AG09319 (cell line): ENCODE data around the gene ABCC12.

Experiments used
- DNase-seq: peaks from one replicate; pipeline ENCODE4 v3.0.0-alpha.2; 2010; ENCODE audit warnings: low read depth; ENCODE audit errors: extremely low read depth
- CTCF ChIP-seq: IDR thresholded peaks from 2 replicates; pipeline ENCODE4 v1.5.1; 2011; ENCODE audit warnings: low read depth, mild to moderate bottlenecking, inconsistent platforms, low read length, moderate library complexity

The ABCC12 gene

GRCh38 chr16:48131201-48131935, 24.4 kb downstream of the ABCC12 start:
- DNase-seq: no peak
- no peak for TF ChIP-seq CTCF

DNA sequence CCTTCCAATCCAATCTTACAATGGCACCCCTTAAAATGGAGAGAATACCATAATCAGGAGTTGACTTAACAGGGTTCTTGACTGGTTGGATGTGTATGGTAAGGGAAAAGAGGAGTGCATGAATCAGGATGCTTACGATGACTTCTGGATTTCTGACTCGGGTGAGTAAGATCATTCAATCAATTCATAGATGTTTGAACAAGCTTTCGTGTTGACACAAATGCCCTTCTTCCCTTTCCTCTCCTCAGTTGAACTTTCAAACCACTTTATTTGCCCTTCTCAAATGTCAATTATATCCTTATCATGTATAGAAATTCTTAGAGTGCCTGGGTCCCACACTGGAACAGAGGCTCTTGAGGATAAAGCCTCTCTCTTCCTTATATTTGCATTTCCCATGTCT, 25.9 kb downstream of the ABCC12 start:
- no peak for TF ChIP-seq CTCF
- no peak for DNase-seq

DNA sequence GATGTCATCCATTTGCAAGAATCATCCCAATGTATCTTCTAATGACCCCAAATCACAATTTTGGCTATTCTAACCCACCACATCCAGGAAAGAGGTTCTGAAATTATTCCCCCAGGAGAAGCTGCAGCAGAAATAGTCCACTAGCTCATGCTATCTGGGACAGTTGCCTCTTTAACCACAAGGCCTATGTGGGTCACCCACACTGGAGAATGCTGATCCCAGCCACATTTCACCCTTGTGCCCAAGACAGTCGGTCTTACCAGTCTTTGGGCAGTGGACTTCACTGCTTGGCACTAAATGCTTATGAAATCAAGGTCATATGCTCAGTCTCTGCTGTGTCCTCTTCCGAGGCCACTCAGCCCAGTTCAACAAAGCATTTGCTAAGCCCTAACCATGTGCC, 27.0 kb downstream of the ABCC12 start:
- TF ChIP-seq CTCF: no peak
- DNase-seq: no peak

GRCh38 chr16:48126801-48127644, 28.8 kb downstream of the ABCC12 start:
- peak; percentile 89 for DNase-seq
- TF ChIP-seq CTCF: no peak

GRCh38 chr16:48125888-48126287, 29.9 kb downstream of the ABCC12 start:
- DNase-seq: no peak
- TF ChIP-seq CTCF: no peak

DNA sequence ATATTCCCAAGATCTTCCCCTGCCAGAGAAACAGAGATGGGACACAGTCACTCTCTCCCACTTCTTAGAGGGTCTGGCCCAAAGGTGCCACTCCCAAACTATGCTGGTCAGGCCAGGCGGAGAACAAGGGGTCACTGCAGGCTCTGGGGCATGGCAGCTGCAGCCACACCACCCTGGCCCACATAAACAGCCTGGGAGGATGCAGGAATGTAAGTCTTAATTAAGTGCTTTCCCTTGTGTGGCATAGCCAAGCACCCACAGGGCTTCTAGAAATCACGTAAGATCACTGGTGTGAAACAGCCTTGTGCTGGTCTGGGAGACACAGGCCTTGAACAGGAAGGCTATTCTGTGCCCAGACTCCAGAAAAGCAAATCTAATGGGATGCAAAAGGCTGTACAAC, 31.5 kb downstream of the ABCC12 start:
- DNase-seq: no peak
- TF ChIP-seq CTCF: no peak
